HepG2 (cell line): Measurements from ENCODE around the gene PPP2R5B. TPM values are rescaled to one million over a fixed set of nuclear protein-coding genes. Genes with fewer than 3 reads are reported as not detected.

ENCODE experiments used
- ATAC-seq: fragments of 200-7000 bp; cut with Tn5 transposase; 3 replicates; pipeline ENCODE4 v1.9.1; 2020; ENCODE audit warnings: mild to moderate bottlenecking, moderate library complexity
- BruUV-seq: library from RNA; stranded (reverse); fragments of 400-500 nt; replicated peaks from 2 replicates; lab custom pipeline; 2021; lab: Mats Ljungman, UMichigan
- CTCF ChIA-PET: fragments of 300-600 bp; formaldehyde crosslinking; extraction: SDS; loops from one replicate; lab custom pipeline; 2021; ENCODE audit warnings: low total read pairs, inconsistent platforms, low intra/inter-chr PET ratio; lab: Yijun Ruan, JAX
- POLR2A ChIA-PET: fragments of 350-600 bp; sonication (Branson Sonifier 250); formaldehyde crosslinking; loops from one replicate; lab custom pipeline; 2020; ENCODE audit warnings: antibody characterized with exemption, inconsistent platforms; lab: Yijun Ruan, JAX
- DNase-seq: peaks from one replicate; pipeline ENCODE4 v3.0.0-alpha.2; 2015; ENCODE audit warnings: low spot score
- FAIRE-seq: peaks from 3 replicates; lab custom pipeline; 2011; peaks lifted over from hg19 to GRCh38; lab: Jason Lieb, UNC
- H2AFZ ChIP-seq: one replicate; pipeline ENCODE4 v1.6.1; 2011; ENCODE audit warnings: low read length, inconsistent platforms
- H3K27ac ChIP-seq: fragments of 300-600 bp; 3 replicates; pipeline ENCODE4 v1.8.0; 2011; ENCODE audit warnings: mixed run types, mild to moderate bottlenecking, mixed read lengths, low read length, inconsistent platforms; ENCODE audit not compliant: insufficient read depth; ENCODE audit errors: extremely low read length
- H3K27me3 ChIP-seq, 2 experiments: fragments of 200-600 bp in 1 of 2; 2 replicates in 1 of 2; 3 replicates in 1 of 2; pipeline versions ENCODE4 v1.6.0 to v1.8.0; 2011; ENCODE audit warnings: low read length in 2 of 2, mild to moderate bottlenecking in 2 of 2, moderate library complexity in 2 of 2, inconsistent platforms in 1 of 2; ENCODE audit not compliant: insufficient read depth in 2 of 2, control insufficient read depth in 1 of 2
- H3K36me3 ChIP-seq, 2 experiments: fragments of 200-600 bp in 1 of 2; replicated peaks in 1 of 2; 2 replicates in 1 of 2; 3 replicates in 1 of 2; pipeline versions ENCODE4 v1.5.1 to v1.8.0; 2011; ENCODE audit warnings: low read length in 2 of 2, inconsistent platforms in 1 of 2; ENCODE audit not compliant: insufficient read depth in 2 of 2, control insufficient read depth in 1 of 2
- H3K4me1 ChIP-seq: 2 replicates; pipeline ENCODE4 v1.5.1; 2012; ENCODE audit warnings: low read length, inconsistent platforms; ENCODE audit not compliant: insufficient read depth
- H3K4me2 ChIP-seq: 2 replicates; pipeline ENCODE4 v1.6.0; 2011; ENCODE audit warnings: low read depth, low read length, inconsistent platforms
- H3K4me3 ChIP-seq, 3 experiments: fragments of 200-600 bp in 1 of 3; sonication (generic), shearing (Covaris generic) in 1 of 3; replicated peaks in 1 of 3; 2 replicates each; pipeline ENCODE4 v1.5.1; 2011 to 2016; ENCODE audit warnings: low read length in 3 of 3, inconsistent platforms in 2 of 3, low read depth in 2 of 3, mild to moderate bottlenecking in 2 of 3, control low read depth in 1 of 3, mixed read lengths in 1 of 3; ENCODE audit not compliant: insufficient read depth in 1 of 3
- H3K79me2 ChIP-seq: one replicate; pipeline ENCODE4 v1.6.1; 2011; ENCODE audit warnings: low read length, inconsistent platforms; ENCODE audit not compliant: insufficient read depth
- H3K9ac ChIP-seq: 2 replicates; pipeline ENCODE4 v1.6.0; 2011; ENCODE audit warnings: mild to moderate bottlenecking, low read depth, low read length, inconsistent platforms; ENCODE audit not compliant: insufficient read depth
- H3K9me3 ChIP-seq: 2 replicates; pipeline ENCODE4 v1.5.1; 2012; ENCODE audit warnings: mild to moderate bottlenecking, low read length
- H4K20me1 ChIP-seq: 2 replicates; pipeline ENCODE4 v1.6.0; 2011; ENCODE audit warnings: inconsistent platforms, mild to moderate bottlenecking, low read length, moderate library complexity; ENCODE audit not compliant: insufficient read depth
- FOXO4 ChIP-seq: sonication (generic); formaldehyde crosslinking; conservative IDR thresholded peaks from 2 replicates; pipeline ENCODE4 v1.8.1; 2023; ENCODE audit warnings: missing genetic modification reagents
- IRX3 ChIP-seq: sonication (generic); formaldehyde crosslinking; IDR thresholded peaks from 2 replicates; pipeline ENCODE4 v1.8.1; 2023; ENCODE audit warnings: mild to moderate bottlenecking, low read depth, missing genetic modification reagents, borderline replicate concordance
- RBFOX2 ChIP-seq: fragments of 200-400 bp; formaldehyde crosslinking; IDR thresholded peaks from 2 replicates; pipeline ENCODE4 v1.6.1; 2017; ENCODE audit warnings: low read depth, mild to moderate bottlenecking, low read length
- ZNF256 ChIP-seq: sonication (generic); formaldehyde crosslinking; conservative IDR thresholded peaks from 2 replicates; pipeline ENCODE4 v1.4.0; 2020; ENCODE audit warnings: missing genetic modification reagents
- ZNF781 ChIP-seq: sonication (generic); formaldehyde crosslinking; IDR thresholded peaks from 2 replicates; pipeline ENCODE4 v1.5.1; 2020; ENCODE audit warnings: borderline replicate concordance, mild to moderate bottlenecking, missing genetic modification reagents; ENCODE audit errors: not compliant biosample characterization
- ZSCAN29 ChIP-seq: sonication (generic); formaldehyde crosslinking; conservative IDR thresholded peaks from 2 replicates; pipeline ENCODE4 v1.4.0; 2020; ENCODE audit warnings: mild to moderate bottlenecking, missing genetic modification reagents
- WGBS: methylation state at CpG from one replicate; pipeline ENCODE4 v1.1.6; 2017; ENCODE audit warnings: low lambda C conversion rate; 5-methylcytosine and 5-hydroxymethylcytosine counted together
- in situ Hi-C: cut with HindIII; loops from 2 replicates; pipeline ENCODE4 v1.10.0; 2017; ENCODE audit warnings: low pct_unique_long_range_greater_than_20kb; ENCODE audit not compliant: extremely low pct_ligation_motif_present
- intact Hi-C: fragments of 100-400 bp; cut with micrococcal nuclease; formaldehyde crosslinking; loops from one replicate; pipeline ENCODE4 v1.10.0; 2022; ENCODE audit not compliant: unreplicated experiment
- polyA plus RNA-seq, 8 experiments: library from polyadenylated mRNA; depleted of rRNA in 3 of 8; stranded (reverse) in 7 of 8; unstranded in 1 of 8; fragments of >200 nt; fragmentation: Illumina TruSeq in 4 of 8; extraction: Trizol in 4 of 8; gene quantifications; 2 replicates each; pipeline versions ENCODE4 v1.2.1 to v1.2.3, GENCODE V29; 2011 to 2016; ENCODE audit warnings: low read depth in 4 of 8, missing spikeins in 1 of 8, mixed read lengths in 1 of 8; ENCODE audit not compliant: insufficient read depth in 1 of 8
- total RNA-seq, 5 experiments: library from RNA; depleted of rRNA; stranded (reverse); fragments of >200 nt; fragmentation: Illumina TruSeq; extraction: Trizol; gene quantifications; 2 replicates each; pipeline ENCODE4 v1.2.3, GENCODE V29; 2016; ENCODE audit warnings: low read depth in 1 of 5

Gene PPP2R5B
- total and polyA plus RNA-seq, 2 of the 13 experiments (the other 11 are each of a cell fraction or from before 2014, with no cell fraction given), result 2.3 to 8.3 TPM

- peaks cover 30 to 47% of the 10 kb centered on the region in 2 experiments; a peak in 4 of 5 replicates for H3K36me3 ChIP-seq
- no peak overlapping the region for H3K4me3 ChIP-seq
- no peak for TF ChIP-seq FOXO4 (CRISPR knock-in tag)
- TF ChIP-seq ZSCAN29 (CRISPR knock-in tag), result no peak
- 0 out of 2 replicates have a peak, but pooled peaks have one; percentile 46 for TF ChIP-seq RBFOX2
- no peak for TF ChIP-seq ZNF781 (CRISPR knock-in tag)
- H3K9me3 ChIP-seq, result no peaks in the 10 kb centered on the region
- H4K20me1 ChIP-seq, result no peaks in the 10 kb centered on the region
- no peak overlapping the region for H3K27ac ChIP-seq
- no peak overlapping the region for H3K4me2 ChIP-seq
- intact Hi-C loops, result no loop called here
- 94% methylated on average over 13 of the region's 30 CpGs for WGBS
- FAIRE-seq, result no peak
- H2AFZ ChIP-seq, result no peak overlapping the region
- no peaks in the 10 kb centered on the region for H3K27me3 ChIP-seq
- in situ Hi-C loops, result no loop called here
- H3K79me2 ChIP-seq, result no peaks in the 10 kb centered on the region
- H3K4me1 ChIP-seq, result no peaks in the 10 kb centered on the region
- BruUV-seq, result no TSS peak
- H3K9ac ChIP-seq, result no peak overlapping the region
- ATAC-seq, result no peak
- no peak for DNase-seq
- ChIA-PET CTCF (no interaction called here), POLR2A (no interaction called here)
Measured at GRCh38 chr11:64902102-64902900, 22.2 kb upstream of the PPP2R5B start.

GRCh38 chr11:64903291-64903833 lies 21.1 kb upstream of the PPP2R5B start:
- Histone ChIP-seq H3K79me2 (no peaks in the 10 kb centered on the region), H3K4me3 (no peak overlapping the region), H3K9ac (no peak overlapping the region), H3K36me3 (peaks cover 33 to 46% of the 10 kb centered on the region in 2 experiments; a peak in 4 of 5 replicates), H3K4me1 (no peaks in the 10 kb centered on the region), H3K9me3 (no peaks in the 10 kb centered on the region), H3K4me2 (no peak overlapping the region), H4K20me1 (no peaks in the 10 kb centered on the region), H2AFZ (no peak overlapping the region), H3K27ac (no peak overlapping the region), H3K27me3 (no peaks in the 10 kb centered on the region)
- in situ Hi-C loops (no loop called here), intact Hi-C loops (no loop called here)
- 95% methylated on average over 17 of the region's 23 CpGs for WGBS
- BruUV-seq, result no TSS peak
- CTCF ChIA-PET, result no interaction called here
- no peak for FAIRE-seq
- POLR2A ChIA-PET, result no interaction called here
- no peak for ATAC-seq
- DNase-seq, result no peak
- no peak for TF ChIP-seq IRX3 (CRISPR knock-in tag)
- no peak for TF ChIP-seq ZNF256 (CRISPR knock-in tag)
